SIG-M5 treated with dmso at 0.1 percent for 504 hours (cell line): Measurements from ENCODE around the gene RNLS.
"Not testable (repeated sequence)": the region's sequence is repeated elsewhere in the genome, so short reads cannot be mapped to it uniquely, and the experiment has no call there.

Experiments used
- DNase-seq: peaks from one replicate; lab custom pipeline; 2025; ENCODE audit not compliant: unreplicated experiment; lab: John Stamatoyannopoulos, UW

Gene RNLS

GRCh38 chr10:88392222-88392621, 190.9 kb downstream of the RNLS start:
- DNase-seq = no peak

GRCh38 chr10:88390041-88390440, 193.1 kb downstream of the RNLS start:
- no peak for DNase-seq

- peak; percentile 50 for DNase-seq
These were observed 193.7 kb downstream of the RNLS start for GRCh38 chr10:88389456-88389855.

- no peak for DNase-seq
These were observed 194.8 kb downstream of the RNLS start for GRCh38 chr10:88388324-88388723.

GRCh38 chr10:88386821-88387773, 196.0 kb downstream of the RNLS start:
- peak; percentile 97 for DNase-seq

GRCh38 chr10:88386204-88386788, 196.8 kb downstream of the RNLS start:
- DNase-seq = no peak

- peak; percentile 70 for DNase-seq
These were observed 197.4 kb downstream of the RNLS start for GRCh38 chr10:88385601-88386203.

- no peak for DNase-seq
These were observed 199.8 kb downstream of the RNLS start for GRCh38 chr10:88383276-88383675.

- no peak for DNase-seq
These were observed 200.4 kb downstream of the RNLS start for GRCh38 chr10:88382699-88383098.

- DNase-seq = no peak
These were observed 203.5 kb downstream of the RNLS start for GRCh38 chr10:88379575-88379974.

GRCh38 chr10:88377510-88377909, 205.6 kb downstream of the RNLS start:
- DNase-seq = no peak

GRCh38 chr10:88374392-88375175, 208.5 kb downstream of the RNLS start:
- no peak for DNase-seq

- no peak for DNase-seq
These were observed 210.1 kb downstream of the RNLS start for GRCh38 chr10:88372881-88373592.

- no peak for DNase-seq
These were observed 210.9 kb downstream of the RNLS start for GRCh38 chr10:88372051-88372715.

GRCh38 chr10:88370713-88371112, 212.4 kb downstream of the RNLS start:
- no peak for DNase-seq

- DNase-seq = no peak
These were observed 216.3 kb downstream of the RNLS start for GRCh38 chr10:88366772-88367171.

GRCh38 chr10:88361995-88362807, 220.9 kb downstream of the RNLS start:
- no peak for DNase-seq

- no peak for DNase-seq
These were observed 221.6 kb downstream of the RNLS start for GRCh38 chr10:88361494-88361893.

- DNase-seq = not testable (repeated sequence)
These were observed 227.4 kb downstream of the RNLS start for GRCh38 chr10:88355750-88356149.
